Endodermal cell (in vitro differentiated cells): ENCODE data around the gene PKM. TPM values are rescaled to one million over a fixed set of nuclear protein-coding genes. Genes with fewer than 3 reads are reported as not detected.

ENCODE experiments used
- DNase-seq: peaks from one replicate; pipeline ENCODE4 v3.0.0-alpha.2; 2017
- H3K27ac ChIP-seq: 2 replicates; pipeline ENCODE4 v1.5.1; 2013; ENCODE audit warnings: mild to moderate bottlenecking, low read depth, low read length, moderate library complexity
- H3K27me3 ChIP-seq: 2 replicates; pipeline ENCODE4 v1.6.1; 2013; ENCODE audit warnings: mild to moderate bottlenecking, low read length, moderate library complexity; ENCODE audit not compliant: insufficient read depth, control insufficient read depth, poor library complexity, severe bottlenecking
- H3K36me3 ChIP-seq: 2 replicates; pipeline ENCODE4 v1.7.0; 2013; ENCODE audit warnings: mild to moderate bottlenecking, low read length, moderate library complexity; ENCODE audit not compliant: control insufficient read depth, insufficient read depth
- H3K4me1 ChIP-seq: one replicate; pipeline ENCODE4 v1.7.0; 2013; ENCODE audit warnings: low read length; ENCODE audit not compliant: control insufficient read depth, insufficient read depth
- H3K4me3 ChIP-seq: 2 replicates; pipeline ENCODE4 v1.5.1; 2013; ENCODE audit warnings: mild to moderate bottlenecking, low read length, moderate library complexity
- H3K9ac ChIP-seq: 2 replicates; pipeline ENCODE4 v1.6.1; 2013; ENCODE audit warnings: mild to moderate bottlenecking, low read length, moderate library complexity; ENCODE audit not compliant: poor library complexity, severe bottlenecking; ENCODE audit errors: extremely low read depth
- H3K9me3 ChIP-seq: 2 replicates; pipeline ENCODE4 v1.6.1; 2013; ENCODE audit warnings: mild to moderate bottlenecking, low read length, moderate library complexity; ENCODE audit not compliant: control insufficient read depth
- H3K27ac Mint-ChIP-seq: 2 replicates; pipeline ENCODE4 v1.8.0; 2020; ENCODE audit warnings: mixed read lengths
- H3K27me3 Mint-ChIP-seq: 2 replicates; pipeline ENCODE4 v1.8.0; 2021; ENCODE audit warnings: mild to moderate bottlenecking, mixed read lengths; ENCODE audit not compliant: insufficient read depth
- H3K36me3 Mint-ChIP-seq: 2 replicates; pipeline ENCODE4 v1.8.0; 2020; ENCODE audit warnings: low read depth, mixed read lengths
- H3K4me1 Mint-ChIP-seq: 2 replicates; pipeline ENCODE4 v1.8.0; 2020; ENCODE audit warnings: mixed read lengths
- H3K4me3 Mint-ChIP-seq: 2 replicates; pipeline ENCODE4 v1.8.0; 2020; ENCODE audit warnings: mild to moderate bottlenecking, moderate library complexity, mixed read lengths
- H3K9me3 Mint-ChIP-seq: 2 replicates; pipeline ENCODE4 v1.8.0; 2020; ENCODE audit warnings: mild to moderate bottlenecking, mixed read lengths
- CTCF ChIP-seq: fragments of 200-600 bp; sonication (generic); conservative IDR thresholded peaks from 2 replicates; pipeline ENCODE4 v1.5.0; 2021; ENCODE audit warnings: antibody characterized with exemption, mild to moderate bottlenecking
- WGBS, 2 experiments: methylation state at CpG; one replicate each; pipeline versions ENCODE4 v1.1.5 to v1.1.7; 2013; ENCODE audit warnings: missing lambda C conversion rate in 2 of 2, mixed read lengths in 1 of 2; ENCODE audit not compliant: insufficient coverage in 1 of 2, insufficient read length in 1 of 2; 5-methylcytosine and 5-hydroxymethylcytosine counted together
- total RNA-seq, 2 donors: library from RNA; stranded (reverse); fragmentation: NEBNext Ultra II Directional in 1 of 2; extraction: Animal tissue kit (Norgen Biotek cat#: 25700) in 1 of 2; gene quantifications; 2 replicates in 1 of 2; 3 replicates in 1 of 2; pipeline ENCODE4 v1.2.1, GENCODE V29; 2021

PKM gene
- total RNA-seq, 2 donors from 2014 or later, result 2,197 to 2,355 TPM

- no peak overlapping the region for H3K4me3 Mint-ChIP-seq
- WGBS, 2 experiments, result 85% methylated on average over 2 of the region's 3 CpGs; no CpG with 5 or more reads in 1 of the 2 experiments
- Histone ChIP-seq H3K27ac (no peak overlapping the region), H3K4me1 (peaks cover 14% of the 10 kb centered on the region), H3K9me3 (no peaks in the 10 kb centered on the region), H3K9ac (no peak overlapping the region), H3K27me3 (peaks cover 9% of the 10 kb centered on the region), H3K36me3 (peaks cover 38% of the 10 kb centered on the region), H3K4me3 (no peak overlapping the region)
- H3K27ac Mint-ChIP-seq, result peak overlapping the region; percentile 41
- H3K4me1 Mint-ChIP-seq, result peaks cover 42% of the 10 kb centered on the region
- no peaks in the 10 kb centered on the region for H3K9me3 Mint-ChIP-seq
- peak; percentile 87 for DNase-seq
- H3K27me3 Mint-ChIP-seq, result peaks cover 38% of the 10 kb centered on the region
- H3K36me3 Mint-ChIP-seq, result peaks cover 31% of the 10 kb centered on the region
- no peak for TF ChIP-seq CTCF
Measured at GRCh38 chr15:72237029-72237852, 6.3 kb upstream of the PKM start.

- Mint-ChIP-seq H3K36me3 (peaks cover 24% of the 10 kb centered on the region), H3K27me3 (peaks cover 33% of the 10 kb centered on the region), H3K27ac (peak overlapping the region; percentile 41), H3K4me3 (no peak overlapping the region), H3K4me1 (peaks cover 42% of the 10 kb centered on the region), H3K9me3 (no peaks in the 10 kb centered on the region)
- no peak overlapping the region for H3K4me3 ChIP-seq
- H3K27ac ChIP-seq, result no peak overlapping the region
- no peak for DNase-seq
- no peak overlapping the region for H3K9ac ChIP-seq
- 93% methylated on average over 2 of the region's 2 CpGs; no CpG with 5 or more reads in 1 of the 2 experiments for WGBS, 2 experiments
- H3K36me3 ChIP-seq, result peaks cover 30% of the 10 kb centered on the region
- no peak for TF ChIP-seq CTCF
- H3K27me3 ChIP-seq, result peaks cover 9% of the 10 kb centered on the region
- H3K4me1 ChIP-seq, result peaks cover 7% of the 10 kb centered on the region
- no peaks in the 10 kb centered on the region for H3K9me3 ChIP-seq
Measured at GRCh38 chr15:72236381-72237003, 5.5 kb upstream of the PKM start.

- Mint-ChIP-seq H3K36me3 (peaks cover 12% of the 10 kb centered on the region), H3K9me3 (no peaks in the 10 kb centered on the region), H3K27me3 (peaks cover 28% of the 10 kb centered on the region), H3K4me3 (no peak overlapping the region), H3K27ac (no peak overlapping the region), H3K4me1 (peaks cover 40% of the 10 kb centered on the region)
- no peaks in the 10 kb centered on the region for H3K9me3 ChIP-seq
- no peak overlapping the region for H3K9ac ChIP-seq
- H3K36me3 ChIP-seq, result peaks cover 18% of the 10 kb centered on the region
- no peak for TF ChIP-seq CTCF
- 79 to 83% methylated on average over 4 of the region's 4 CpGs for WGBS, 2 experiments
- DNase-seq, result no peak
- no peak overlapping the region for H3K27ac ChIP-seq
- H3K4me3 ChIP-seq, result no peak overlapping the region
- peaks cover 9% of the 10 kb centered on the region for H3K27me3 ChIP-seq
- peaks cover 7% of the 10 kb centered on the region for H3K4me1 ChIP-seq
Measured at GRCh38 chr15:72235298-72235697, 4.3 kb upstream of the PKM start.
